GM11168 (cell line): ENCODE measurements around the gene FITM2.

Experiments
- in situ Hi-C: fragments of 300-500 bp; cut with MboI; formaldehyde crosslinking; loops from one replicate; pipeline ENCODE4 v1.12.0; 2022; ENCODE audit warnings: low sequenced_read_pairs; ENCODE audit not compliant: unreplicated experiment

The FITM2 gene

GRCh38 chr20:44287272-44288097, 23.5 kb downstream of the FITM2 start:
- in situ Hi-C loops: no loop called here

GRCh38 chr20:44284032-44284431, 27.0 kb downstream of the FITM2 start:
- in situ Hi-C loops: no loop called here

GRCh38 chr20:44282192-44282591, 28.8 kb downstream of the FITM2 start:
- in situ Hi-C loops: no loop called here

- in situ Hi-C loops: no loop called here
These were observed 30.6 kb downstream of the FITM2 start for GRCh38 chr20:44280387-44280786.

- in situ Hi-C loops: no loop called here
These were observed 31.8 kb downstream of the FITM2 start for GRCh38 chr20:44279228-44279627.

GRCh38 chr20:44274303-44275017, 36.5 kb downstream of the FITM2 start:
- in situ Hi-C loops: no loop called here

- in situ Hi-C loops: no loop called here
These were observed 37.5 kb downstream of the FITM2 start for GRCh38 chr20:44273231-44274215.

- in situ Hi-C loops: no loop called here
These were observed 38.9 kb downstream of the FITM2 start for GRCh38 chr20:44271915-44272663.

- in situ Hi-C loops: no loop called here
These were observed 42.2 kb downstream of the FITM2 start for GRCh38 chr20:44268802-44269201.

GRCh38 chr20:44264287-44264686, 46.7 kb downstream of the FITM2 start:
- in situ Hi-C loops: no loop called here

GRCh38 chr20:44258226-44258890, 52.6 kb downstream of the FITM2 start:
- in situ Hi-C loops: no loop called here

- in situ Hi-C loops: no loop called here
These were observed 54.0 kb downstream of the FITM2 start for GRCh38 chr20:44256961-44257360.

GRCh38 chr20:44255942-44256341, 55.1 kb downstream of the FITM2 start:
- in situ Hi-C loops: no loop called here

- in situ Hi-C loops: no loop called here
These were observed 56.9 kb downstream of the FITM2 start for GRCh38 chr20:44254073-44254472.

- in situ Hi-C loops: no loop called here
These were observed 57.5 kb downstream of the FITM2 start for GRCh38 chr20:44253528-44253927.
